ENCODE data around the gene PRKG1.

The PRKG1 gene

GRCh38 chr10:52313933-52314821, 1239.9 kb downstream of the PRKG1 start, which contains the start of gene DKK1:
DKK1 (plus strand) TSS chr10:52314281; CDS start chr10:52314435, 154 bp downstream.
- no peak for DNase-seq

- no peak for DNase-seq
Observed at GRCh38 chr10:52314822-52315552, 1240.7 kb downstream of the PRKG1 start.

GRCh38 chr10:52316001-52316400, 1241.7 kb downstream of the PRKG1 start:
- DNase-seq, result no peak

- DNase-seq, result no peak
Observed at GRCh38 chr10:52316500-52316899, 1242.2 kb downstream of the PRKG1 start.

GRCh38 chr10:52318136-52318701, 1243.9 kb downstream of the PRKG1 start:
- no peak for DNase-seq

GRCh38 chr10:52318822-52319464, 1244.7 kb downstream of the PRKG1 start:
- no peak for DNase-seq

- no peak for DNase-seq
Observed at GRCh38 chr10:52319926-52320325, 1245.6 kb downstream of the PRKG1 start.

- DNase-seq, result no peak
Observed at GRCh38 chr10:52322323-52322722, 1248.0 kb downstream of the PRKG1 start.

- no peak for DNase-seq
Observed at GRCh38 chr10:52322936-52323335, 1248.6 kb downstream of the PRKG1 start.

GRCh38 chr10:52326382-52326781, 1252.1 kb downstream of the PRKG1 start:
- DNase-seq, result no peak

- no peak for DNase-seq
Observed at GRCh38 chr10:52331638-52332364, 1257.5 kb downstream of the PRKG1 start.

- DNase-seq, result no peak
Observed at GRCh38 chr10:52332815-52333214, 1258.5 kb downstream of the PRKG1 start.

GRCh38 chr10:52334595-52334994, 1260.3 kb downstream of the PRKG1 start:
- no peak for DNase-seq

GRCh38 chr10:52335665-52336064, 1261.4 kb downstream of the PRKG1 start:
- DNase-seq, result no peak

- no peak for DNase-seq
Observed at GRCh38 chr10:52337225-52337624, 1262.9 kb downstream of the PRKG1 start.

- no peak for DNase-seq
Observed at GRCh38 chr10:52343439-52343838, 1269.2 kb downstream of the PRKG1 start.

- no peak for DNase-seq
Observed at GRCh38 chr10:52346394-52347326, 1272.4 kb downstream of the PRKG1 start.

- no peak for DNase-seq
Observed at GRCh38 chr10:52347327-52347667, 1273.0 kb downstream of the PRKG1 start.

All from CD4-positive, alpha-beta T cell treated with Interleukin-12 subunit alpha and Interleukin-12 subunit beta, for 1 hour (primary cell).